ENCODE results near the gene TYSND1. TPM values are rescaled to one million over a fixed set of nuclear protein-coding genes. Genes with fewer than 3 reads are reported as not detected.

Gene TYSND1
- total RNA-seq, 2 experiments from 2014 or later = 33.4 to 48.1 TPM

- Histone ChIP-seq H2AFZ (ENCODE audit: low read length) (no peak overlapping the region), H3K36me3 (ENCODE audit: insufficient read depth, low read length) (peaks cover 56% of the 10 kb centered on the region), H3K27ac (ENCODE audit: low read depth, low read length, poor library complexity, severe bottlenecking) (no peak overlapping the region), H3K4me3 (ENCODE audit: low read depth, low read length, poor library complexity, severe bottlenecking) (no peak overlapping the region), H3K9me3 (ENCODE audit: low read length) (no peaks in the 10 kb centered on the region; the same call in 1 of the 2 replicates), H3K79me2 (ENCODE audit: insufficient read depth, low read depth, low read length) (peaks cover 84% of the 10 kb centered on the region), H3K4me1 (ENCODE audit: insufficient read depth, low read length, poor library complexity, severe bottlenecking) (peaks cover 45% of the 10 kb centered on the region), H3K9me2 (ENCODE audit: insufficient read depth, low read length) (no peaks in the 10 kb centered on the region), H4K20me1 (ENCODE audit: insufficient read depth, low read length) (peaks cover 36% of the 10 kb centered on the region; the same call in 1 of the 2 replicates), H3K4me2 (ENCODE audit: low read length) (peak overlapping the region; percentile 80)
- intact Hi-C loops (cut with micrococcal nuclease; ENCODE audit: unreplicated experiment) = no loop called here
- TF ChIP-seq CTCF (conservative IDR thresholded peaks at IDR 0.05; ENCODE audit: low read length) (no peak), EZH2phosphoT487 (IDR thresholded peaks at IDR 0.05; ENCODE audit: borderline replicate concordance, low read depth, low read length) (no peak)
- no peak for DNase-seq (ENCODE audit: low spot score)
- POLR2A ChIA-PET = interaction anchor here (0.5 to 3.1 kb wide), 6 partner anchors 9 to 1410 kb away, joined by 3 to 12 read pairs (median 4); partner anchors contain the start of gene TYSND1
- CTCF ChIA-PET (ENCODE audit: unreplicated experiment) = interaction anchor here (0.6 to 1.6 kb wide), 2 partner anchors 21 to 1554 kb away, joined by 3 to 6 read pairs; partner anchors contain the start of gene TYSND1
- BruUV-seq (replicated peaks) = no TSS peak
Observed at GRCh38 chr10:70167246-70167645, 20.7 kb upstream of the TYSND1 start.

GRCh38 chr10:70166394-70166793 lies 19.9 kb upstream of the TYSND1 start:
- CTCF ChIA-PET (ENCODE audit: unreplicated experiment) = interaction anchor here (1.6 kb wide), 1 partner anchor 20 kb away, joined by 6 read pairs; the partner anchor contains the start of gene TYSND1
- Histone ChIP-seq H2AFZ (ENCODE audit: low read length) (no peak overlapping the region), H3K9me2 (ENCODE audit: insufficient read depth, low read length) (no peaks in the 10 kb centered on the region), H3K36me3 (ENCODE audit: insufficient read depth, low read length) (peaks cover 64% of the 10 kb centered on the region), H3K27ac (ENCODE audit: low read depth, low read length, poor library complexity, severe bottlenecking) (no peak overlapping the region), H4K20me1 (ENCODE audit: insufficient read depth, low read length) (peaks cover 36% of the 10 kb centered on the region; the same call in 1 of the 2 replicates), H3K79me2 (ENCODE audit: insufficient read depth, low read depth, low read length) (peaks cover 91% of the 10 kb centered on the region), H3K9me3 (ENCODE audit: low read length) (no peaks in the 10 kb centered on the region; the same call in 1 of the 2 replicates), H3K4me2 (ENCODE audit: low read length) (no peak overlapping the region), H3K4me1 (ENCODE audit: insufficient read depth, low read length, poor library complexity, severe bottlenecking) (peaks cover 45% of the 10 kb centered on the region), H3K4me3 (ENCODE audit: low read depth, low read length, poor library complexity, severe bottlenecking) (no peak overlapping the region)
- TF ChIP-seq EZH2phosphoT487 (IDR thresholded peaks at IDR 0.05; ENCODE audit: borderline replicate concordance, low read depth, low read length) (no peak), CTCF (conservative IDR thresholded peaks at IDR 0.05; ENCODE audit: low read length) (no peak)
- POLR2A ChIA-PET = interaction anchor here (0.7 to 3.1 kb wide), 2 partner anchors 19 to 845 kb away, joined by 3 to 12 read pairs; partner anchors contain the start of gene TYSND1
- intact Hi-C loops (cut with micrococcal nuclease; ENCODE audit: unreplicated experiment) = no loop called here
- no peak for DNase-seq (ENCODE audit: low spot score)
- no TSS peak for BruUV-seq (replicated peaks)

GRCh38 chr10:70164163-70164562 lies 17.7 kb upstream of the TYSND1 start:
- no peak for TF ChIP-seq EZH2phosphoT487 (IDR thresholded peaks at IDR 0.05; ENCODE audit: borderline replicate concordance, low read depth, low read length)
- no peak for TF ChIP-seq CTCF (conservative IDR thresholded peaks at IDR 0.05; ENCODE audit: low read length)
- intact Hi-C loops (cut with micrococcal nuclease; ENCODE audit: unreplicated experiment) = no loop called here
- Histone ChIP-seq H2AFZ (ENCODE audit: low read length) (no peak overlapping the region), H4K20me1 (ENCODE audit: insufficient read depth, low read length) (peaks cover 28% of the 10 kb centered on the region; the same call in 1 of the 2 replicates), H3K9me2 (ENCODE audit: insufficient read depth, low read length) (no peaks in the 10 kb centered on the region), H3K79me2 (ENCODE audit: insufficient read depth, low read depth, low read length) (peaks cover 93% of the 10 kb centered on the region), H3K36me3 (ENCODE audit: insufficient read depth, low read length) (peaks cover 87% of the 10 kb centered on the region), H3K4me2 (ENCODE audit: low read length) (no peak overlapping the region), H3K27ac (ENCODE audit: low read depth, low read length, poor library complexity, severe bottlenecking) (no peak overlapping the region), H3K4me3 (ENCODE audit: low read depth, low read length, poor library complexity, severe bottlenecking) (no peak overlapping the region), H3K9me3 (ENCODE audit: low read length) (no peaks in the 10 kb centered on the region), H3K4me1 (ENCODE audit: insufficient read depth, low read length, poor library complexity, severe bottlenecking) (peaks cover 39% of the 10 kb centered on the region)
- CTCF ChIA-PET (ENCODE audit: unreplicated experiment) = no interaction called here
- POLR2A ChIA-PET = no interaction called here
- BruUV-seq (replicated peaks) = no TSS peak
- DNase-seq (ENCODE audit: low spot score) = no peak

All from OCI-LY7 (cell line).